Stimulated activated CD8-positive, alpha-beta memory T cell treated with anti-CD3 and anti-CD28 coated beads, Interleukin-4, amount 100 ng/mL, for 48 hours (primary cell): ENCODE data around the gene CCL8.

ENCODE experiments used
- DNase-seq: peaks from one replicate; pipeline ENCODE4 v3.0.0-alpha.2; 2020

CCL8 gene

DNA sequence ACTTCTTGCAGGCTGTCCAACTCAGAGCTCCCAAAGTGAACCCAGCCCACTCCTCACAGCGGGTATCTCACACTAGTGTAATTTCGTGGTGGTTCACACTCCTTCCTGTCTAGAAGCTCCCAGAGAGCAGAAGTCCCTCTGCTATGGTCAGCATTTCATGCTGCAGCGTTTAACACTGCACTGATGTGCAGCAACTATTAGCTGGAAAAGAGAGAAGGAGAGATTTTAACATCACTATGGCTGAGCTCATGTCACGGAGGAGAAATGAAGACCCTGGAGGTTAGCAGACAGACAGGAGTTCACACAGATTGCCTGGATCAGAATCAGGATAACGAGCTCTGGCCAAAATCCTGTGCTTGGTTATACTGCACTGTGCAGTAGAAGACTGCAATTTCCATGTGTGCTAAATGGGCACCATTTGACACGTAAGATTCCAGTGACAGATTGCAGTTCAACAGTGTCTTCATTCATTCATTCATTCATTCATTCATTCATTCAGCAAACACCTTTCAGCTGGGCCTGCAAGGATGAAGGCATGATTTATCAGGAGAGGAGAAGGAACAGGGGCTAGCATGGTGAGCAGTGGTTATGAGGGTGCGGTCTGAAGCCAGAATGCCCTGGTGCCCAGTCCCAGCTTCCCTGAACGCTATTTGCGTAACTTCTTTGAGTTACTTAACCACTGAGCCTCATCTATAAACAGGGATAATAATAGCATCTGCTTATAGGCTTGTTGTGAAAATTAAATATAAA lies 49.1 kb downstream of the CCL8 start:
- no peak for DNase-seq

DNA sequence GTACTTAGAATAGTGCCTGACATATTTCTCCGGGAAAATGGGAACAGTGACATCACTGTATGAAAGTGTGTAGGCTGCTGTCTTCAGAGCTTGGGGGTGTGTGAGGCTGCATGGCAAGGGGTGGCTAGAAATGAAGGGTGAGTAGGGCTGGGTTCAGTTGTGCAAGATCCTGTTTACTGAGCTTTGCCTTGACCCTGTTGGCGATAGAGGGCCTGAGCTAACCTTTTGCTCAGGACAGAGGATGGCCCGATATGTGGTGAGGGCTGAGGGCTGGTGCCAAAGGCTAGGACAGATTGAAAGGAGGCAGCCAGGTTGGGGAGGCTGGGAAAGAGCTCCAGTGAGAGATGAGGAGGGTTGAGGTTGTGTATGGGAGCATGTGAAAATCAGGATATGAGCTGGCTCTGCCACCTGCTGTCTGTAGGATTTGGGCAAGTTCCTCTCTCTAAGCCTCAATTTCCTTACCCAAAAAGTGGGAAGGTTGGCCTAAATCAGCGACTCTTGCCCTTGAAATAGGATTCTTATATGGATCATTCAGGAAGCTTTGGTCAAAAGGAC lies 49.8 kb downstream of the CCL8 start:
- no peak for DNase-seq

DNA sequence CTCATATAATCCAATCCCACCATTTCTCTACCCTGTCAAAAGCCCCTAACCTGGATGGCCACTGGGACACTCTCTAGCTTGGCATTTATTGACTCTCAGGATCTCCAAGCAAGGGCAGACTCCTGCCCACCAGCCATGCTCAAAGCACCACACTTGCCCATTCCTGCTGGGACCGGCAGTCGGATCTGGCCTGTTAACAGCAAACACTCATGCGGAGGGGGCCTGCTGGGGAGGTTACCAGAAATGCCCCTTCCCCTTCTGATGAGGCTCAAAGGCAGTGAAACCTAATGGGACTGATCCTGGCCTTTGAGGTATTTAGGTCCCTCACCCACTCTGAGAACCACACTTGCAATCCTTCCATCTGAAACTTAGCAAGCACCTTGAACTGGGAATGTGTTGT lies 50.3 kb downstream of the CCL8 start:
- DNase-seq = no peak

DNA sequence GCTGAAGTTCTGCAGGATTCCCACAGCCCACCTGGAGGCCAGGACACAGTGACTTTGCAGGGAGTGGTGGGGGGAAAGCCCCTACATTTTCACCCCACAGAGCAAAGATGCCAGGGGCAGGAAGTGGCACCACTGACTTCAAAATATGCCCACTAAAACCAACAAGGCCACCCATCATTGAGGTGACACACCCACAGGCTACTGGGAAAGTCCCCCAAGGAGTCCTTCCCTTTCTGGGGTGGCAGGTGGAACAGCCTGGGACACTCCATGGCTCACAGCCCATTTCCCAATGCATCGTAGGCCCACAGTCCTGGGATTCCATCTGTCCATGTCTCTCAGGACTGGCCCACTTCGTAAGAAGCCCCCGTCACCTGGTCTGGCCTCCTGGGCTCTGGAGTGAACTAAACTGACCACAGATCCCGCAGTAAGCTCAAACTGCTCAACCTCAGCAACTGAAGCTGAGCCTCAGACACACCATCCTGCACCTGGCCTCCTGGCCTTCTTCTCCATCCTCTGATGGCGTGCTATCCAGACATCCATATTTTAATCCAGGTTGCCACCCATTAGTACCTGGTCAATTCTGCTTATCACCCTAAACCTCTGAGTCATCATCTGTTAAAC lies 51.3 kb downstream of the CCL8 start:
- no peak for DNase-seq

DNA sequence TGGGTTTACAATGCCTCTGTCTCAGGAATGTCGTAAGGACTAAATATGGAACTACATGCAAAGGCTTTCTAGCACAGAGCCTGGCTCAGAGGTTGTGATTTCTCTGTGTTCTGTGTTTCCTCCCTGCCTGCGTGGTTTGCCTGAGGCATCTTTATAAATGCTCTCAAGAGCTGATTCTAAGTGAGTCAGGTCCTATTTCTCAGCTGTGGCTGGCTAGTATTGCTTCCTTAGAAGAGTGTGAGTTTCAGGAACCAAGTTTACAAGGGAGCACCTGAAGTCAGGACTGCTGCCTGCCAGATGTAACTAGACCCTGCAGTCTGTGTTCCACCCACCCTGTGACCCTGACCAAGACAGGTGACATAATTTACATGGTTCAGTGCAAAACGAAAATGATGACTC lies 51.8 kb downstream of the CCL8 start:
- no peak for DNase-seq
